AG08395 (cell line): ENCODE data around the gene MN1.
A peak's percentile ranks its signal among the peaks of the same experiment; 100 is the strongest.

Experiments
- DNase-seq: peaks from one replicate; pipeline ENCODE4 v3.0.0; 2012; ENCODE audit warnings: mixed read lengths, low spot score

Gene MN1

DNA sequence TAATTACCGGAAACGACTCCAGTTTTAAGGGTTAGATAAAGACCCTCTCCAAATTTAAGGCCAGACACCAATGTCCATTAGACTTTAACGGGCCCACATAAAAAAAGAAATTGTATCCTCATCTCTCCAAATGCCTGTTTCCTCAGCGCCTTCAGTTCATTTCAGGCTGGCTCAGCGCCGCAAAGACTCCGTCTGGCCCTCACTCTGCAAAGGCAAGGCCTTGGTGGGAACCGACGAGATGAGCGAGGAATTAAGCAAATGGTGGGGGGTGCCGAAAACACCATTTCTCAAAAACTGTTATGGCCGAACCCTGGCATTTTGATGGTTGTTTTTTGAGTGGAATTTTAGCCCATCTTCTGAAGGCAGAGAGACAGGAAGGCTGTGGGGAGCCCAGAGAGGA lies 15.7 kb downstream of the MN1 start:
- DNase-seq = no peak

DNA sequence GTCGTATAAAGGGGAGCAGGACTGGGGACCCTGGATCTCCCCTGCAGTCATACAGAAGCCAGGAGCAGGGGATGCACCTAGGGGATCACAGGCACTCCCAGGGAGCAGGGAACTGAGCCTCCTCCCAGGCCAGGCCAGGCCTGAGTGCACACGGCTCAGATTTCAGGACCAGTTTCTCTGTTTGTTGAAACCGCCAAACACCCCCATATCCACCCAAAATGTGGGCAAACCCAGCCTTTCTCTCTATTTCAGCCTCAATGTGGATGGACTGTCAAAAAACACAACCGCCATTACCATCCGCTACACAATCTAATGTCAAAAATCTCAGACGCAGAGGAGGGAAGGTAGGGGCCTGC lies 17.5 kb downstream of the MN1 start:
- DNase-seq = no peak

DNA sequence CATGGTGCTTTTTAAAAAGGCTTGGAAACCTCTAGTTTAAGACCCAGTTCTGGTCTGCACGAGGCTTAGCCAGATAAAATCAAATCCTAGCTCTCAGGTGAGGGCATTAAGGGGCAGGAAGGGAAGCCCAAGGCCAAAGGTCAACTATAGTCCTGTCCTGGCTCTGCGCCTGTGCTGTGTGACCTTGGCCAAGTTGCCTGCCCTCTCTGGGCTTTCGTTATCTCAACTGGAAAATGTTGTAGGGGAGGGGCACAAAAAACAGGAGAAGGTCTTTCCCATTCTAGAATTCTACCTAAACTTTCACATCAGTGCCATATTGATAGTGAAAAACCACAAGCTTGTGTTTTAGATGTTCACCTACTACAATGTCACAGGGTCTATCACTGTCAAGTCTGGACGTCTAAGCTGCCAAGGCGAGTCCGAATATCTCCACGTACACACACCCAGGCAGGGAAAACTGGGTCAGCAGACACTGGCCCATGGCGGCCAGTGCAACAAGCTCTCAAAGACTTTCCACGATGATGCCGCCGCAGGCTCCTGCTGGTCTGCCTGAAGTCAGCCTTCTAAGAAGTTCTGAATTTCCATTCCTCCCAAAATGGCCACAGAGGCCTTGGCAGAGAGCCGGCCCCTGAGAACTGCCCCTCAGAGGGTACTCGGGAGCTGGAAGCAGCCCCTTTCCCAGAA lies 18.0 kb downstream of the MN1 start:
- no peak for DNase-seq

DNA sequence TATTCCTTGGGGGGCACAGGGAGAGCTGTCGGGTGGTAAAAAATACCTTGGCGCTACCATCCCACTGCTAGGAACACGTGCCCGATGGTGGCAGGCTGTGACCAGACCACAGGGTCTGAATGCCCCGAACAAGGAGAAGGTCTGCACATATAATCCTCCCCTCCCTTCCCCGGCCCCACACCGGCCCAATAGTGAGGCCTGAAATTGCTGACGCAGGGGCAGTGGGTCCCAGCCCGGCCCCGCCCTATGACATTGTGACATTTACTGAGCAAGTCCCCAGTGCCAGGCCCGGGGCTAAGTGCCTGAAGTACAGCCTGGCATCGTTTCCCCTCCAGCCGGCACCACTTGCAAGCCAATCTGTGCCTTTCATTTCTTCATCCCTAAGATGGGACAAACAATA lies 19.5 kb downstream of the MN1 start:
- DNase-seq = no peak

DNA sequence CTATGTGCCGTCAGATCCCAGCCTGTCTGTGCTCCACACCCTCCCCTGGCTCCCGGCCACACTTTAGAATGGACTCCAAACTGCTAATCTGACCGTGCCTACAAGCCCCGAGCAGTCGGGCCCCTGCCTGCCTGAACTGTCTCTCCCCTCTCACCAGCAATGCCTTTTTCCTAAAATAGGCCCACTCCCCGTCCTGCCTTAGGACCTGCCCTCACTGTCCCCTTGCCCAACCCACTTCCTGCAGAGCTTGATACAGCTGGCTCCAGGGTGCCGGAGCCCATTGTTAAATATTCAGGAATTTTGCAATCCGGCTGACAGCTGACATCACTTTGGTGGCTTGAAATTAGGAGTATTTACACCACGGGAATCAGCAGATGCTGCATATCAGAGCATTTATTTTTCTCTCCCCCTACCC lies 21.4 kb downstream of the MN1 start:
- DNase-seq = no peak

DNA sequence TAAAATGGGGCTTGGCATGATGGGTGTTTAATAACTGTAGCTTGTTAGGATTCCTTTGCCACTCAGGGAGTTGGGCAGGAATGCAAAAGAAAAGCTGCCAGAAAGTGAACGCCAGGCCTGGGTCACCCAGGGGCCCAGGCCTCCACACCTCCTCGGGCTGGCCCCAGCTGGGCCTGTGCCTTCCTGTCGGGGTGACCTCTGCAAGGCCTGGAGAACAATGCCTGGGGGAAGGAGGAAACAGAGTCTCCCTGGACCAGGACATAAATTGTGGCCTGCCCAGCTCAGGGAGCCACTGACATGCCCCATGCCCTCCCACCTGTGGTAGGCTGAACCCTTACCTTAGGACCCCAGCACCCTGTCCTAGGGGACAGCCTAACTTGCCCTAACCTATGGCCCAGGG lies 21.9 kb downstream of the MN1 start:
- no peak for DNase-seq

DNA sequence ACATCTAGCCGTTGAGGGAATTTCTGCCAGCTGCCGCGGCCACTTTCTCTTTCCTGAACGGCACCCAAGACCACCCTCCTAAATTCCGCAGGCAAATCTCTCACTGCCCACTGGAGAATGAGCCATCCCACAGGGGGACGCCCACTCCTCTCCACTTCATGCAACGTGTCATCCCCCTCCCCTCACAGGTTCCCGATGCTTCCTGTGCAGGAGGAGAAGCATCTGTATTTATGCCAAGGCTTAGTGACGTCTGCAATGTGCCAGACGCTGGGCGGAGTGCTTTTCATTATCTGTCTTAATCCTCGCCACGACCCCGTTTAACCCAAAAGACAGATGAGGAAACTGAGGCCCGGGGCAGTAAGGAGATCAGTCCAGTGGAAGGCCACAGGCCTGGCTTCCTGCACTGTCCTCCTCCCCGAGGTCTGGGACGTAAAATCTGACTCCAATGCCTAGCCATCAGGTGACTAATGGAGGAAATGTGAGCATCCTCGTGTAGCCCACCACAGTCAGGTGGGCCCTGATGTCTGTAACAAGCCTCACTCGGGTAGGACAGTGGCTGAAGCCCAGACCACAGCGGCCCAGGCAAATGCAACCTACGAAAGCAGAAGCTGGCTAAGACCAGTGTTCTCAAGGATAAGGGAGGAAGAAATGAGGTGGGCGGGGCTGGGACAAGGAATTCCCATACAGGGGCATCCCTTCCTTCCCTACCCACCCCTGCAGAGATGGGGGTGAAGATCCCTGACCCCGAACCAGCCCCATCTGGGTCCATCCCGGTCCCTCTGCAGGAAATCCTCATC lies 23.1 kb downstream of the MN1 start:
- no peak for DNase-seq

DNA sequence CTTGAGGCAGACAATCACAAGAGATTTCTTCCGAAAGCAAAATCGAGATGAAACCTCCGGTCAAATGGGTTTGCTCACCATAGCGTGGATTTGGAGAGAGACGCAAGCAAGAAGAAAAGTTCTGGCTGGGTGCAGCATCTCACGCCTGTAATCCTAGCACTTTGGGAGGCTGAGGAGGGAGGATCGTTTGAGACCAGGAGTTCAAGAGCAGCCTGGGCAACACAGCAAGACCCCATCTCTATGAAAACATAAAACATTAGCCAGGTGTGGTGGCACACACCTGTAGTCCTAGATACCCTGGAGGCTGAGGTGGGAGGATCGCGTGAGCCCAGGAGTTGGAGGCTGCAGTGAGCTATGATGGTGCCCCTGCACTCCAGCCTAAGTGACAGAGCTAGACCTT lies 24.4 kb downstream of the MN1 start:
- DNase-seq = no peak

DNA sequence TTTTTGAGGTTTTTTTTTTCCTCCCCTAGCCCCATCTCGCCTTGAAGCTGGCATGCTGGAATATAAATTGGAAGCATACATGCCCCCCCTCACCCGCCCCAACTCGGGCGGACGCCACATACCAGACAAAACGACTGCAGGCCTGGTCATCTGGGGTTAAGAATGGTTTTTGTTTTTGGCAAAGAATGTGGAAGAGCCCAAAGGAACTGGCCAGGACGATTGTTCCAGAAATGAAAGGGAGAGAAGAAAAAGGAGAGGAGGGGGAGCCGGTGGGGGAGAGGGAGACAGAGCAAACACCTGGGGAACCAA lies 25.0 kb downstream of the MN1 start:
- DNase-seq = peak; percentile 86

DNA sequence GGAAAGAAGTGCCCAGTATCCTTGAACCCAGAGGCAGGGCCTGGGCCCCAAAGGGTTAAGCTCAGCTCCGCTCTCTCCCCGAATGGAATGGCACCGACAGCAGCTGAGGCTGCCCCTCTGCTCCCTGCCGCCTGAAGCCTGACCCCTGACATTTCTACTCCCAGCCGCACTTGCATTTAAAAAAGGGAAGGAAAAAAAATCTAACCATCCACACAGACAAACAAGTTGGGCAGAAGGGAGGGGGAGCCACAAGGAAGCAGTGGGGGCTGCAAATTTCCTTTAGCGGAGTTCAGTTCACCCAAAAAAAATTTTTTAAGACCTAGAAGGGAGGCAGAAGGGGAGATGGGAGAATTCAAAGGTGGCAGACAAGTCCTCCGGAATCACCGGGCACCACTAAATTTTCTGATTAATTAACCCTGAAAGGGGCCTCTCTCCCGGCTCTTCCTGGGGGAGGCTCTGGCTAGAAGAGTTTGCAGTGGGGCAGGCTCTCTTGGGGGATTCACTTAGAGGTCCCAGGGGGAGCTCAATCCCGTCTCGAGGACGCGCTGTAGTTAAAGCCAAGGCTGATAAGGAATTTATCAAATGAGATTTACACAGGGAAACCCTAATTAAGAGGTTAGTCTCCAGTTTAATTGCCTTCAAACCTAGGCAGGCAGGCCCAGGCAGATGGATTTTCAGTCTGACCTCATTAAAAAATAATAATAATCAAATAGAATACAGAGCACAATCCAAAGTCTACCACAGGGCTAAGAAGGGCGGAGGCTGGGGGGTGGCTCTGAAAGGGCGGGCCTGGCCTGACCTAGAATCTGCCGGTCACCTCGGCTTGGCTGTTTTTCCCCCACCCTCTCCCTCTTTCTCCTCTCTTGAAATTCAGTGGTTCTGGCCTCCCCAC lies 25.6 kb downstream of the MN1 start:
- no peak for DNase-seq

DNA sequence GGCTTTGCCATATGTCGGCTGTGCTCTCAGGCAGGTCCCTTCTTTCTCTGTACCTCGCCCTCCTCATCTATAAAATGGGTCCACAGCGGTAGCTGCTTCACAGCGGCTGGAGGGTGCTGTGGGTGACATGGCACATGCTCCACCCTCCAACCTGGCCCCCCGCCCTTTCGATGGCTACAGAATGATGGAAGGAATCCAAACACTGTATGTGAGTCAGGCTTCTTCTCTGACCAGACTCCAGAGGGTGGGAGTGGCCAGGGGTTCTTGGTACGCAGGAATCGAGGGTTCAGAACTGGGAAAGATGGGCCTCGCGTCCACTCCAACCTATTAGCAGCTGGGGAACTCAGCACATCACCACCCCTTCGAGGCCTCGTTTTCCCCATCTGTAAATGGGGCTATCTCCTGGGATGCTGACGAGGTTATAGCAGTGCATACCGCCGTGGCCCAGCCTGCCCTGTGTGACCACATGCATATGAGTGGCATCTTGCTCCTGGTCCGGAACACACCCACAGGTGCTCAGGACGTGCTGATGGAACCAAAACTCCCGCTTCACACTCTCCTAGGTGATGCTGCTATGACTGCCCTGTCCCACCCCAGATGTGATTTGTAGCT lies 26.4 kb downstream of the MN1 start:
- peak; percentile 58 for DNase-seq

DNA sequence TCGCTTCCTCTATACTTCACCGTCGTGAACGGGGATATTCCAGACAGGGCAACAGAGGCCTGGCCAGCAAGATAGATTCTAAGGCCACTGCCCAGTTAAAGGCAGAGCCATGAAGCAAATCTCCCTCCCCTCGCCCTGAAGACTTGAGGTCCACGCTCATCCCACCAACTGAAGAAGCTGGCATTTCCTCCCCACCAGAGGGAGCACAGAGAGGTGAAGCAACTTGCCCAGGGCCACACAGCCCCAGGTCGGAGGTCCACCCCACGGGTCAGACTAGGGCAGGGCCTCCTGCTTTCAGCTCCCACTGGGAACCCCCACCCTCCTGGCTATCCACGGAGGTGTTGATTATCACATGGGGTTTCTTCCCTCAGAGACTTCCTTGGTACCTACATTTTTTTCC lies 27.4 kb downstream of the MN1 start:
- no peak for DNase-seq

DNA sequence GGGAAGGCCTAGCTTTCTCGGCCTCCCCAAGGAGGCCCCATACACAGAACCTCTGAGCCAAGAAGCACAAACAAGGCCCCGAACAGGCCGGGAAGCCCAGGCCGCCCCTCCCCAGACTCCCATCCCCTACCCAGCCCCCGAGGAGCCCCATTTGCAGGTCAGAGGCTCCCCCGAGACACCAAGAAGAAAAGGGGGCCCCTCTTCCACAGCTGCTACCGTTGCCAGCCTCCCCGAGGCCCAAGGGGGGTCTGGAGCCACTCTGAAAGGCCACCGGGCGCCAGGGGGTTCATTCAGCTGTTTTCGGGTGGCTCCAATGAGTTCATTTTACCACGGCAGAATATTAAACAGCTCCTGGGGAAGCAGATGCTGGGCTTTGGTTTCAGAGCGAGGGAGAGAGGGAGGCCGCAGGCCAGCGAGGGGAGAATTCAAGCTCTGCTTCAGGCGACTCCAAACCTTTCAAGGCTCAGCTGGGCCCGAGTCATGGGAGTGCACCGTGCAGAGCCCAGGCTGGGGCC lies 28.5 kb downstream of the MN1 start:
- no peak for DNase-seq

DNA sequence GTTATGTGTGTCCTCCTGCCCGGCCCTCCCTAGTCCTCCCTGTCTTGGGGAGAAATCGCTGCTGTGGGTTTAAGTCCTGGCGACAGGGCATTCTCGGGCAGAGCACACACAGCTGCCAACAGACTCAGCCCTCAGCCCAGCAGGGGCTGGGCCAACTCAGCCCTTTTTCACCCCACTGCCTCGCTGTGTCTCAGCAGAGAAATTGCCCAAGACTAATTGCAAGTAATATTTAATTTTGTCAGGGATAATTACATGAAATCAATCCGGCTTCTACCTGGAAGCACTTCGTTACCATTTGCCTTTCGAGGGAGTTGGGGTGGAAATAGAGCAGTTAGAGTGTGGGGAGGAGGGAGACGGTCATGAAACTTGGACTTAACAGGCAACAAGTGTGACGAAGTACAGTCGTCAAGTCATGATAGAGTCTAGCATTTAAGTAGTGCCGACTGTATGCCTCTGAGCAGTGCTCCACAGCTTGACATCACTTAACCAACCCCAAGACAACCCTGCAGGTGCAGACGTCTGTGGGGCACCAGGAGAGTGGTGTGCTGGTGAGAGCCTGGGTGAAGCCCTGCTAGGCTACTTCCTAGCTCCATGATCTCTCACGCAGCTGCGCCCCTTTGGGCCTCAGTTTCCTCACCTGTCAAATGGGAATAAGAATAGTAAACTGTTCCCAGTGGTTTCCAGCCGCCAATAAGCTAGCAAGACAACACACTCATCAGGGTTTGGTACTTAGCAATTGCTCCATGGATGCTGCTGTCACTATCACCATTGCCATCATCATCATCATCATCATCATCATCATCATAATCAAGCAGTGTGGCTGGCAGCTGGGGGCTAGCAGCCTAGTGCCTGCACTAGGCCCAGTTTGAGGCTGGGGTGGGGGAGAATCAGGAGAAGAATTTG lies 29.2 kb downstream of the MN1 start:
- no peak for DNase-seq

DNA sequence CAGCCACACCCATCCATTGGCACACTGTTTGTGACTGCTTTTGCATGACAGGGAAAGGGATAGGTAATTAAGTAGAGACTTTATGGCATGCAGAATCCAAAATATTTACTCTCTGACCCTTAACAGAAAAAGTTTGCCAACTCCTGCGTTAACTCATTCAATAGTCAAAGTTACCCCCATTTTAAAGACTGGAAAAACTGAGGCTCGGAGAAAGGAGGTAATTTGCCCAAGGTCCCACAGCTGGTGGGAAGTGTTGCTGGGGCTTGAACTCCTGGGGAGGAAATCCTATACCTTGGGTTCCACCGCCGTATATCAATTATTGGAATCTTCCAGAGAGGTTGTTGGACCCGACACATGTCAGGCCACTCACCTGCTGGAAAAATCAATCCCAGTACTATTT lies 29.9 kb downstream of the MN1 start:
- DNase-seq = no peak

DNA sequence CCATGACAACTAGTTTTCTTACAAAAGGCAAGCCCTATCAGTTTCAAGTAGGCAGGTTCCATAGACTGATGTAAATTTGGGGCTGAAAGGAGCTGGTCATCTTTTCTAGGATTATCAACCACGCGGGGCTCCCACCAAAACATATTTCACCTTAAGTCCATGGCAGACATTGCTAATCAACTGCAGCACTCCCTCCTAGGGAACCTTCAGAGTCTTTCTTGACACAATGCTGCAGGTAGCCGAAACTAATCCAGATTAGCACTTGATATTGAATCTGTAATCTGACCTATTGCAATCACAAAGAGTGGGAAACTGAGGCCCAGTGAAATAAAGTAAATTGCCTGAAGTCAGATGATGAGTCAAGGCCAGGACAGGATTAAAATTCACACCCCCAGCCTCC lies 32.5 kb downstream of the MN1 start:
- no peak for DNase-seq

DNA sequence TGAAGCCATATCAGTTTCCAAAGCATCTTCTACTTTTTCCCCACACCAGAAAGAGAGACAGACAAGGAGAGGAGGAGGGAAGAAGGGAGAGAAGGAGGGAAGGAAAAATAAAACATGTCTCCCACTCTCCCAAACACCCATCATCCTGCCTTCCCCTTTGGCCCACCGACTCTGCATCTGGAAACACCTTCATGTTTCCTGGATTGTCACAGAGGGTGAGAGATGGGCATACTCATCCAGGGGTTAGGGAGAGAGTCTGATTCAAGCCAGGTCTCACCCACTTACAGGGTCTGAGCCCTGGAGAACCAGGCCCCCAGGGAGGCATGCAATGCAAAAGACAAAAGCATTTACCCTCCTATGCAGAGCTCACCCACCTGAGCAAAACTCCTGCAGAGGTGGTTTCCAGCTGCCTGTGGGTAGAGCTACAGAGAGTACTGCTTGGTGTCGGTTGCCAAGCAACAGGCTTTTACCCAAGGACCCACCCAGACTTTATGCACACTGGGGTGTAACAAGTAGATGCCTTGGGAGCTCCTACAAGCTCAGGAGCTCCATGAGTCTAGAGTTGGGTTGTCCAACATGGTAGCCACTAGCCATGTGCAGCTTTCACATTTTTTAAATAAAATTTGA lies 33.4 kb downstream of the MN1 start:
- DNase-seq = no peak

DNA sequence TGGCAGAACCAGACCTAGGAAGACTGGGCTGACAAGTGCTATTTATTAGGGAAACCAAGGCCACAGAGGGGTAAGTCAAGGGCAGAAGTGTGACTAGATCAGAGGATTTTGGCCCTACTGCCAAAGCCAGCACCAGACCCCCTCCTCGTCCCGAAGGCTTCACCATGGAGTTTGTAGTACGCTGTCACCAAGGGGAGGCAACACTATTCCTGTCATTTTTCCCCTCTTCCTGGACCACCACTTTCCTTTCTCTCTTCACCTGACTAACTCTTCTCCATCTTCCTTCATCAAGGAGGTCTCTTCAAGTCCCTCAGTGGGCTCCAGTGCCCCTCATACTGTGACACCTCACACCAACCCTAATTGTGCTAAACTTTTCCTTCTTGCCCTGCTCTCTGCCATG lies 34.9 kb downstream of the MN1 start:
- no peak for DNase-seq

DNA sequence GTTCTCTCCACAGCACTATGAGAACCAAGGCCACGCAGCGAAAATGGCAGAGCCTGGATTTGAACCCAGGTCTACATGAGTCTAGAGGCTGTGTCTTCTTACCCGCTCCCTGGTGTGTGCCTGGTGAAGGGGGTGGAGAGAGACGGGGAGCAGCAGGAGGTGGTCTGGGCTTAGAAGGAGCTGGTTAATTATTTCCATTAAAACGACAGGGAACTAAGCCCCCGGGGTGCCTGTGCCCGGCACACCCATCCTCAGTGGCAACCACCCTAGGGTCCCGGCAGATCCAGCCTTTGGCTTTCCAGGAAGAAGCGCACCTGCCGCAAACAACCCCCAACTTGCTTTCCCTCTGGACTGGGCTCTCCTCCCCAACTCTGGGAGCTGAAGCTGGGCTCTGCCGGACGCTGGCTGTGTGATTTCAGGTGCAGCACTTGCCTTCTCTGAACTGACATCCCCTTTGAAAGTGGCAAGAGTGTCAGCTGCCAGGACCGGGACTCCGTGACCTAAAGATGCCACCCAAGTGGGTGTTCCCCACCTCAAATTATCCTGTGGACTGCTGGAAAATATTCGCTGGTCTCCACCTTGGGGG lies 35.8 kb downstream of the MN1 start:
- DNase-seq = no peak

DNA sequence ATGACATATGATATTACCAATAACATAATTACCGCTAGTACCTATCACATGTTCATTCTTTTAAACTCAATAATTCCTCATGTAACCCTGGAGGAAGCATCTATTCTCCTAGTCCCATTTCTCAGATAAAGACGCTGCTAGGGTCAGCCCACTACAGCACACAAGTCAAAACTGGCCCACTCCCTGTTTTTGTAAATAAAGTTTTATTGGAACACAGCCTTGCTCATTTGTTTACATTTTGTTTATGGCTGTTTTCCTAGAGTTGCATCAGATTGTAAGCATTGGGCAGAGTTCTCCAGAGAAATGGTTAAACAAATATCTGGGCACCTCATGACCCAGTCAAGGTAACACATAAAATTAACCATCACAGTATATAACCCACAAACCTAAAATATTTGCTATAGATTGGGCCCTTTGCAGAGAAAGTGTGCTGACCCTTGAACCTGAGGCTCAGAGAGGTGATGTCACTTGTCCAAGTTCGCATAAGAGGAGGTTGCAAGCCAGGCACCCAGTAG lies 36.8 kb downstream of the MN1 start:
- DNase-seq = no peak
